Mesothelial cell of epicardium (in vitro differentiated cells): ENCODE data around the gene DIS3L2. TPM values are rescaled to one million over a fixed set of nuclear protein-coding genes. Genes with fewer than 3 reads are reported as not detected.

ENCODE experiments used
- DNase-seq, 2 experiments: peaks; one replicate each; pipeline ENCODE4 v3.0.0; 2021; ENCODE audit warnings: low spot score in 2 of 2; ENCODE audit not compliant: unreplicated experiment in 2 of 2
- H3K27ac Mint-ChIP-seq: 2 replicates; pipeline ENCODE4 v1.8.0; 2021; ENCODE audit warnings: mixed read lengths
- H3K27me3 Mint-ChIP-seq: 2 replicates; pipeline ENCODE4 v1.8.0; 2021; ENCODE audit warnings: low read depth, mixed read lengths
- H3K36me3 Mint-ChIP-seq: 2 replicates; pipeline ENCODE4 v1.8.0; 2021; ENCODE audit warnings: mixed read lengths
- H3K4me1 Mint-ChIP-seq: 2 replicates; pipeline ENCODE4 v1.8.0; 2021; ENCODE audit warnings: mixed read lengths
- H3K4me3 Mint-ChIP-seq: 2 replicates; pipeline ENCODE4 v1.8.0; 2021; ENCODE audit warnings: mild to moderate bottlenecking, moderate library complexity, mixed read lengths
- H3K9me3 Mint-ChIP-seq: 2 replicates; pipeline ENCODE4 v1.8.0; 2021; ENCODE audit warnings: mixed read lengths
- CTCF ChIP-seq: fragments of 200-600 bp; sonication (generic); IDR thresholded peaks from one replicate; pipeline ENCODE4 v1.5.0; 2021; ENCODE audit warnings: antibody characterized with exemption; ENCODE audit not compliant: unreplicated experiment
- total RNA-seq: library from RNA; stranded (reverse); gene quantifications from 3 replicates; pipeline ENCODE4 v1.2.1, GENCODE V29; 2021

DIS3L2 gene
- total RNA-seq, 1 donor from 2014 or later: 74.4 TPM

- Mint-ChIP-seq H3K4me3 (peak overlapping the region; percentile 38), H3K9me3 (no peaks in the 10 kb centered on the region), H3K4me1 (peaks cover 8% of the 10 kb centered on the region), H3K36me3 (no peaks in the 10 kb centered on the region), H3K27ac (no peak overlapping the region), H3K27me3 (peaks cover 74% of the 10 kb centered on the region)
- no peak for DNase-seq
- no peak for TF ChIP-seq CTCF
These were observed 37.3 kb upstream of the DIS3L2 start for GRCh38 chr2:231923951-231924888.

GRCh38 chr2:231924889-231925275 lies 36.6 kb upstream of the DIS3L2 start:
- Mint-ChIP-seq H3K4me3 (peak overlapping the region; percentile 38), H3K36me3 (no peaks in the 10 kb centered on the region), H3K27me3 (peaks cover 81% of the 10 kb centered on the region), H3K4me1 (peaks cover 8% of the 10 kb centered on the region), H3K27ac (no peak overlapping the region), H3K9me3 (no peaks in the 10 kb centered on the region)
- no peak for DNase-seq
- TF ChIP-seq CTCF: no peak

- H3K27ac Mint-ChIP-seq: no peak overlapping the region
- TF ChIP-seq CTCF: peak; percentile 97
- peaks cover 83% of the 10 kb centered on the region for H3K27me3 Mint-ChIP-seq
- H3K4me3 Mint-ChIP-seq: peak overlapping the region; percentile 52
- peaks cover 8% of the 10 kb centered on the region for H3K4me1 Mint-ChIP-seq
- no peaks in the 10 kb centered on the region for H3K36me3 Mint-ChIP-seq
- H3K9me3 Mint-ChIP-seq: no peaks in the 10 kb centered on the region
- DNase-seq: peak; percentile 75 to 90
These were observed 36.0 kb upstream of the DIS3L2 start for GRCh38 chr2:231925303-231926179.

DNA sequence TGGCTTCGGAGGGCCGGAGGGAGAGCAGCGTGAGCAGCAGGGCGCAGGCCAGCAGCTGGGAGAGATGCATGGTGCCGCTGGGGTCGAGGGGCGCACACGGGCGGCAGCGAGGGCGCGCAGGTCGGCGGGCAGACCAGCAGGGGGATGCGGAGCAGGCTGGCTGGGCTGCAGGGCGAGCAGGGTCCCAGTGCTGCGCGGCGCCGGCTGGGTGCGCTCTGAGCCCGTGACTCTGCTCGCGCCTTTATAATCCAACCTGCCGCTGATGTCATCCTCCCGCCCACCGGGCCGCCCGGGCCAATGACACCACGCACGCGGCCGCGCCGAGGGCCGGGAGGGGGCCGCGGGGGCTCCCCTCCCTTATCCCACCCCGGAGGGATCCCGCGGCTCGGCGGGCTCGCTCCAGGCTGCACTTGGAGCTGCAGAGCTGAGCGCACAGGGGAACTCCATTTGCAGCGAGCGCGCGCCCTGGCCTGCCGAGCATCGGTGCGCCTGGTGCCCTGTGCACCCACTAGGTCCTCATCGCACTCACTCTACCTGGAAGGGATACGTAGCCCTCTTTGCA lies 35.3 kb upstream of the DIS3L2 start, which contains the start of gene NPPC:
Gene NPPC (minus strand): TSS at position 217 of the 562 bp plus-strand sequence. CDS start 147 bp downstream, at position 70.
- no peak within 1 kb of the TSS for H3K27ac Mint-ChIP-seq

More for the DNA sequence above, 35.3 kb upstream of the DIS3L2 start, which contains the start of gene NPPC:
- Mint-ChIP-seq H3K36me3 (no peaks in the 10 kb centered on the region), H3K27me3 (peaks cover 88% of the 10 kb centered on the region), H3K9me3 (no peaks in the 10 kb centered on the region), H3K4me3 (peak within 1 kb of the TSS; percentile 73), H3K4me1 (peaks cover 8% of the 10 kb centered on the region)
- peak; percentile 59 to 78 for DNase-seq
- peak; percentile 9 for TF ChIP-seq CTCF
